CD4-positive, alpha-beta T cell treated with Interleukin-17A for 1 hour (primary cell): ENCODE data around the gene CD47.

ENCODE experiments used
- DNase-seq: peaks from one replicate; pipeline ENCODE4 v3.0.0-alpha.2; 2020

CD47 gene

DNA sequence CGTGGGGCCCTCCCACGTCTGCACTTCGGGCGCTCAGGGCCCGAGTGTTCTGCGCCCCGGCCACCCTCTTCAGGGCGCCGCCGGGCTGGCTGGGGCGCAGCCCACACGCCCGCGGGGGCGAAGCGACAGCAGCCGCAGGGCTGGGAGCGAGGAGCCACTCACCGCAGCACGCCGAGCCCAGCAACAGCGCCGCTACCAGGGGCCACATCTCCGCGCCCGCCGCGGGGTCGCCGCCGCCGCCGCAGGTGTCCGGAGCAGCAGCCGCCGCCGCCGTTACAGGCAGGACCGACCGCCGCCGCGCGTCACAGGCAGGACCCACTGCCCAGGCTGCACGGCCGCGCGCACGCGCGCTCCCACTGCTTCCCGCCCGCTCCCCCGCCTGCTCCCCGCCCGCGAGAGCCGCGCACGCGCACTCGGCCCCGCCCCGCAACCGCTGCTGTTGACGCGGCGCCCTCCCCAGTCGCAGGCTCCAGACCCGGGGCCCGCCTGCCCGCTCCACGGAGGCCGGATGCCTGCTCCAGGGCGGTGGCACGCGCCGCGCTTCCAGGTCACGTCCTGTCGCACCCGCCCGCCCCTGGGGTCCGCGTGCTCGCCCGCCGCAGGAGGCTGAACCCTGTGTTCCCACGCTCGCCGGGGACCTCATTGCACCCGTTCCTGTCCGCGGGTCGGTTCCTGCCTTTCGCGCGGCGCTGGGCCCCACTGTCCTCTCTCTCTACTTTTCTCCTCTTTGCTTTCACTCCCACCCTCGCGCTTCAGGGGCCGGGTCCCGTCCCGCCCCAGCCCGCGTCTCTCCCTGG lies at the start of gene CD47:
TSS of gene CD47 (minus strand) at position 331 of the 797 bp plus-strand sequence. CDS start at position 208, 123 bp downstream.
- DNase-seq, result peak; percentile 96

- no peak for DNase-seq
These were observed 46.6 kb upstream of the CD47 start for GRCh38 chr3:108137460-108137814.

DNA sequence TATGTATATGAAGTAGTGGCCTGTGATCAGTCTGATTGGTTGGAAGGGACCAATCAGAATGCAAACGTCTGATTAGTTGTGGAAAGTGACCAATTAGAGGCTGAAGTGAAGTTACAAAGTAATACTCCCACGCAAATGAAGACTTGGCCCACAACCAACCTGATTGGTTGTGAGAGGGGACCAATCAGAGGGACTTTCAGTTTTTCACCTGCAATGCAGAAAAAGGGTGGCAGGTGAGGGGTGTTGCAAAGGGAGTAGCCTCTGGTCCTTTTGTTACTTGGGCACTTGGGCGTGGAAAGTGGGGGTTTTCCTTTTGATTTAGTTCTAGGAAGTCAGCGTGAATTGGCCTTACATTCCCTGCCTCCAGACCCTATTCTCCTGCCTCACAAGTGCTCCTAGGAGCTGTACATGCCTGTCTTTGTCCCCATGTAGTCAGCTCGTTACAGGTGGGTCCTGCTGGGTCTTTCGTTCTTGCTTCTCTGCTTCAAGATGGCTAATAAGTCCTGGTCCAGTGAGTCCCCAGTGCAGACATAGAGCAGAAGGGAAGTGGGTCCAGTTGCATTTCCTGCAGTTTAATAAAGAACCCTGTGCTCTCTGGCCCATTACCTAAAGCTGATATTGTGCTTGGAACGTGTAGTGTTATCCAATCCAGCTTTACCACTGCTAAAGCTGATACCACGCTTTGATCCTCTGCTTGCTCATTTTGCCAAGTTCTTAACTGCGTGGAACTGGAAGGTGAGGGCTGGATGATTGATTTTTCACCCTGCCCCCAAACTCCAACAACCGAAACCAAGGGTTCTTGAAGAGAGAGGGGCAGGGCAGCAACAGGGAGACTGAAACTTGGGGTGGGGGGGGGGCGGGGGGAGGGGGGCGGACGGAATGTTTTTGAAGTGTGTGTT lies 46.0 kb upstream of the CD47 start:
- no peak for DNase-seq

DNA sequence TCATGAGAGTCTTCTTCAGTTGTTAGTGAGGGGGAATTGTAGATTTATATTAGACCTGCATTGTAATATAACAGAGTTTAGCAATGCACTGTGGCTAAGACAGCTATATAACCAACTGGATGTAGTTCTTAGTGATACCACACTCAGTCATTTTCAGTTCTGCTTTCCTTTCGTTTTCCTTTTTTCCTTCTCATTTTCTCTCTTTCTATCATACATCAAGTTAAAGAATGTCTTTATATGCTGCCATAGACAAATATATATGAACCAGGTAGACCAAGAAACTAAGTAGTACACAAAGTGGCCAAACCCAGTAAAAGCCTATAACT lies 43.7 kb upstream of the CD47 start:
- DNase-seq, result no peak

DNA sequence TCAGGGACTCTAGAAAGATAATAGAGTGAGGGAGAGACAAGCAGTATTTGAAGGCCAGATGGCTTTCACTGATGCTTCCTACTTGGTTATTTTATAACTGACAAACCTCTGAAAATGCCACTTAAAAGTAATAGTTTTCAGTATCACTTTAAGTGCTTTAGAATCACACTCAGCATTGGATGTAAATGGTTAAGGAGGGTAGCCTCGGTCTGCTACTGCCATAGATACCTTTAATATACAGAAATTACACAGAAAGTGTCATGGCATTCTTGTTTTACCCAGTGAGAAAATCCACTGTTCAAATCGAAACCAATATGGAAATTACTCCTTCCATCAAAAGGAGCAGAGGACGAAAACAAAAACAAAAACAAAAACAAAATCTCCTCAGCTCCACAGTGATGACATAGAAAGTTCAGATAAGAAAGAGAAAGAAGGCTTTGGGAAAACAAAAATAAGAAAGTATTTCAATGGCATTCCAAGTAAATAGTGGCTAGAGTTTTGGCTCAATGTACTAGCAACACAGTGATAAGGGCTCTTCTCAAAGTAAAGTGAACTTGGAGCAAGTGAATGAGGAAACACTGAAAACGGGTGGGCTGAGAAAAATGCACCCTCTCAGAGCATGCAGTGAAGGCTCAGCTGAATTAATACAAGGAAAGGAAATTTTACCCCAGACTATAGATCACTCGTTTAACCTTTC lies 43.2 kb upstream of the CD47 start:
- DNase-seq, result peak; percentile 14

- DNase-seq, result no peak
These were observed 42.2 kb upstream of the CD47 start for GRCh38 chr3:108133048-108133369.

DNA sequence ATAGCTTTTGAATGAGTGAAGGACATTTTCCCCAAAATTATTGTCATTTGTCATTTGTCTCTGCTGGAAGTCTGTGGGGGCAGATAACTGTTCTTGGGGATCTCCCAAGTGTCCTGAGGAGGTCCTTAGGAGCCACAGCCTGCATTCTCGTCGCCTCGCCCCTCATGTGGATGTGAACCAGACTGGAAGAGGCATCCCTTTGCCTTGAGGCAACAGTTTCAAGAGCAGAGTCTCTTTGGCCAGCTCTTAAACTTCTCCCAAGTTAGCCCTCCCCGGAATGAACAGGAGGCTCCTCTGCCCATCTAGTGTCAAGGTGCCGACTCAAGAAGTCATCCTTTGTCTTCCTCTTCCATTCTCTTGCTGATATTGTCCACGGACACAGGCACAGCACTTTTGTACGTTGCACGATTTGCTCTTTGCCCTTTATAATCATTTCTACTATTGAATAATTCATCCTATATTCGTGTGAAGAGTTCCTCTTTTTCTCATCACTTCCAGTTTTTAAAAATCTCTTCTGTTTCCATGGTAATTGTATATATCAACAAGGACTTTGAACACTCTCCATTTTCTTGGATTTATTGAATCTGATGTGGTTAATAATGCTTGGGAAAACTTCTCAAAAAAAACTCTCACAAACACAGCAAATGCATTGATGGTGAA lies 40.8 kb upstream of the CD47 start:
- DNase-seq, result no peak

DNA sequence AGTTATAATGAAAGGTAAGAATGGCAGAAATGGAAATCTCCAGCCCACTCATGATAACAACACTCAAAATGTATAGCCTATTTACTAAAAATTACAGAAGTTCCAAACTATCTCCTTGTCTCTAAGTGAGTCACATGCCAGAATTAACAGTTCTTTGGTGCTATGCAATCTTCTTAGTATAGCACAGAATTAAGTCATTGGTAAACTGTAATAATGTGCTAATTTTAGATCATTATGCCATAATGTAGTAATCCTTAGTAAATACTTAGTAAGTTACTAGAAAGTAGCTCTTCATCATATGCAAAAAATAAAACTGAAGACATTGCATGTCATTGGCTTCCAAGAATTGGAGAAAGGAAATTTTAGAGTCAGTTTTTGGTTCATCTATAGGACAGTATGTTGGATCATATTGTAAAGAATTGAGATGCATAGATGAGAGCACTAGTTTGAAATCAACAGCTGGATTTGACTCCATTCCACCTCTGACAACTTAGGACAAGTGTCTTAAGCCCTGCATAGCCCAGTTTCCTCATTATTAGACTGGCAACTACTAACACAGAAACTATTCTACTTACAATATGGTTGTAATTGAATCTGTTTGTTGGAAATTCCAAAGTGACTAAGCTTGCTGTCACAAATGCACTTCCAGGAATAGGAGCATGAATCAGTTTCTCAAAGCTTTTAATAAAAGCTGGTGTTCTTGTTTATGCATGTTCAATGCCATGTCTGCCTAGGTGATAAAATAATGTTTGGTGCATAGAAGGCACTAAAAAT lies 40.1 kb upstream of the CD47 start:
- no peak for DNase-seq

DNA sequence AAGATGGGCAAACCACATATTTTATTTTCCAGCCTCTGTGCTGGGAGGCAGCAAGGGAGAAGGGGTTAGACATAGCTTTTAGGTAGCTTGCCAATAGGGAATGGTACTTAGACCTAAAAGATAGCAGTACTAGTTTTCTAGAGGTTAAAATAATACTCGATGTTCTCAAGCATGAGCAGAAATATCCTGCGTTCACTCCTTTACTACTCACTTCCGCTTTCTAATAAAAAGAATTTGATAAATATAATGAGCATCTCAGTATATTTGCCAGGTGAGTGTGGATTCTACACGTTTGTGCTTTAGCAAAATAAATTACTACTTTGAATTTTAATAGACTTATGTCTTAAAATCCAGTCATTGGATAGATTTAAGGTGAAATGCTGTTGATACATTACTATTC lies 39.4 kb upstream of the CD47 start:
- no peak for DNase-seq

GRCh38 chr3:108127301-108127988 lies 36.6 kb upstream of the CD47 start:
- DNase-seq, result peak; percentile 84

GRCh38 chr3:108126348-108126747 lies 35.5 kb upstream of the CD47 start:
- no peak for DNase-seq

DNA sequence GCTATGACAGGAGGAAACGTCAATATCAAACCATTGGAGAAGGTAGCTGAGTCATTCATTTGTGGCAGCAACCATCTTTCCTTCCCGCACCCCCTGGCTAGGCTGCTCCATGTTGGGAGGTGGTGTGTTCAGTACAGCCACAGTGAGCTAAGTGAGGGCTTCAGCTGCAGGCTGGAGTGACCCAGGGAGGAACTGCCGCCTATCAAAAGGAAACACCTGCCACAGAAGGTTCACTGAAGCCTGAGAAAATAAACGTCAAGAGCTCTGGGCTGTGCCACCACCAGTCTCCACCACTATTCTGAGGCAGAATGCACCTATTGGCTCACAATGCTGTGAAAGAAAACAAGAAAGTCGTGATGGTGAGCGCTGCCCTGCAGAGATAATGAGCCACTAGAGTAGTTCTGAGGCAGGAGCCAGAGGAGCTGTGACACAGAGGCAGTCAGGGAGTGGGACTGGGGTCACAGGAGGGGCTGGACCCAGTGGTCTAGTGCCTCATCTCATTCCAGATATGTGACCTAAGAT lies 34.8 kb upstream of the CD47 start:
- DNase-seq, result peak; percentile 77

GRCh38 chr3:108125153-108125543 lies 34.3 kb upstream of the CD47 start:
- no peak for DNase-seq

DNA sequence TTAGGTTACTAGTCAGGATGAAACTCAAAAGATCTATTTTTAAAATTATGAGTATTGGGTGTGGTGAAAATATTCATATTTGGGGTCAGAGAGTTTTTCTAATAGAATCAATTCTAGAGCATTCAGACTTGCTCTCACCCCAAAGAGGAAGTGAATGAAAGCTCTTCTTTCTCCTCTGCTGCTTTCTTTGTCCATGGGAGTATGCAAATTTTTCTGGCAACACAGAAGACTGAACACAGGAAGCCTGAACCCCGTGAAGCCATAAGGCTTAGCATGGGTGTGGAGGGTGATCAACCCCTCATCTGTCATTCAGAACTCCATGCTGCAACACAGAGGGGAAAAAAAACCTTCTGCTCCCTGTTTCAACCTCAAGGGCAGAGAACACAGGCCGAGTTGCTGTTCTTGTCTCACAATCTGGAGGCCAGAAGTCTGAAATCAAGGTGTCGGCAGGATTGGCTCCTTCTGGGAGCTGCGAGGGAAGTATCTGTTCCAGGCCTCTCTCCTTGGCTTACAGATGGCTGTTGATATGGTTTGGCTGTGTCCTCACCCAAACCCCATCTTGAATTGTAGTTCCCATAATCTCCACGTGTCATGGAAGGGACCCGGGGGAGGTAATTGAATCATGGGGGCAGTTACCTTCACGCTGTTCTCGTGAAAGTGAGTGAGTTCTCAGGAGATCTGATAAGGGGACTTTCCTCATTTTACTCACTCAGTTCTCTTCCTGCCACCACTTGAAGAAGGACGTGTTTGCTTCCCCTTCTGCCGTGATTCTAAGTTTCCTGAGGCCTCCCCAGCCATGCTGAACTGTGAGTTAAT lies 33.7 kb upstream of the CD47 start:
- peak; percentile 87 for DNase-seq

DNA sequence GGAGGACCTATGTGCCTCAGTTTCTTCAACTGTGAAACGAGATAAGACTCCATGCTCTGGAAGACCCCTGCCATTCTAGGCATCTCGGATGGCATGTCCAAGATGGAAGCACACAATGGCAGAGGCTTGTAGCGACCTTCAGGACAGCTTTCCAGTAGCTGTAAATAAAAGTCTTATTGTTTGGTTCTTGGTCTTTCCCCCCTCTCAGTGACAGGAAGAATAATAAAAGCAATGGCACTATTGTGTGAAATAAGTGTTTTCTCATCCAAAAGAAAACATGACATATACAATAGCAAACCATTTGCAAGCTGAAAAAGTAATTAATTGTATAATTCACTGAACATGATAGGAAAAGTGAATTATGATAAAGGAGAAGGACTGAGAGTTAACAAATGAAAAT lies 32.5 kb upstream of the CD47 start:
- DNase-seq, result no peak

GRCh38 chr3:108122276-108122675 lies 31.4 kb upstream of the CD47 start:
- DNase-seq, result no peak

- no peak for DNase-seq
These were observed 28.7 kb upstream of the CD47 start for GRCh38 chr3:108119398-108120104.

DNA sequence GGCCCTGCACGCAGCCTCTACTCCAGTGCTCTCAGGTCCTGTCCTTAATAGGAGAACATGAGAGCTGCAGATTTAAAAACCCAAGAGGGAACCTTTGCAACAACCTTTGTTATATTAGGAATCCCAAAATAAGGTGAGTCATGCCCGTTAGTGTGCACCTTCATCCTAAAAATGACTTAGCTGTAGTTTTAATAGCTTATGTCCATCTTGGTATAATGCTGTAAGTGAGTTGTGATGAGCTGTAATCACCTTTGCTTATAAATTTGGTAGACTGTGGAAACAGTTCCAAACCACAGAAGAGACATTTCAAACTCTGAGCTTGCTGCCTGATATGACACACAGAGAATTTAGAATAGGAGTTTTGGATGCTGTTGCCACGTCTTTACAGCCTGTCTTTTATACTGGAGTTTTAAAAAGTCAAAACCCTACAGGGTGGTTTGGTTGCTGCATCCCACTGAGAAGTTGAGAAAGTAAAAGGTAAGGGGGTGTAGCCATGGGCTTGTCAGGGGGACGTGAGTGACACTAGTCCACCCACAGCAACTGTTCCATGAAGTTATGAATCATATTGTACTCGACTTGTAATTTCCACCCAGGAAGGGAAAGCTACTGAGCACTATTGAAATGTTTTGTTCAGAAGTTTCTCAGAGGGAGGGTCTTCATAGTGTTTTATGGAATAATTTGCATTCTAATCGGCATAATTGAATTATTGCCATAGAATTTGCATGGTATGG lies 27.4 kb upstream of the CD47 start:
- no peak for DNase-seq

DNA sequence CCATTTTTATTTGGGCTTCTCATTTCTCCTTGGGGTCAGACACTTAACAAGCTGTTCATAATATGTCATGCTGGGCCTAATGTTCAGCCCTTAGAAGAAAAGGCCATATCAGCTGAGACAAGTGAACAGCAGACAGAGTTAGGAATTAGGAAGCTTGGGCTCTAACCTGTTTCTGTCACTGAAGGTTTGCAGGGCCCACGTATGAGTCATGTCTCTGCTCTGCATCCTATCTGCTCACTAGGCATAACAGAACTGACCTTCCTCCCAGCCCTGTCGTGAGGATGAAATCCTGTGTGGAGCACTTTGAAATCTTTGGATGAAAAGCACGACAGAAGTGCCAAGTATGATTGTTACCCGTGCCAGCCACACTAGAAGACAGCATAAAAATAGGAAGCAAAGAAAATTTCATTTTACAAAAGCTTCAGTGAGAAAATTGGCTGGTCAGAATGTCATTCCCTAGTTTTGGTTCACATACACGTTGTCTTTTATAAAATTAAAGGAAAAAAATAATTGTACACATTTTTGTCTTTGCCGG lies 26.5 kb upstream of the CD47 start:
- DNase-seq, result no peak
